A673 (cell line): Measurements from ENCODE around the gene TBX21. TPM values are rescaled to one million over a fixed set of nuclear protein-coding genes. Genes with fewer than 3 reads are reported as not detected.

Source experiments
- BruUV-seq: library from RNA; stranded (reverse); fragments of 400-500 nt; replicated peaks from 2 replicates; lab custom pipeline; 2021; lab: Mats Ljungman, UMichigan
- CTCF ChIA-PET: fragments of 300-600 bp; sonication (Branson Sonifier 250); formaldehyde crosslinking; loops from one replicate; lab custom pipeline; 2022; ENCODE audit warnings: antibody characterized with exemption; lab: Charles Lee
- POLR2A ChIA-PET: fragments of 300-600 bp; sonication (Branson Sonifier 250); formaldehyde crosslinking; loops from one replicate; lab custom pipeline; 2022; ENCODE audit warnings: antibody characterized with exemption; ENCODE audit not compliant: low non-redundant PET; lab: Charles Lee
- DNase-seq: peaks from one replicate; pipeline ENCODE4 v3.0.0-alpha.2; 2015; ENCODE audit warnings: low spot score
- H3K27ac ChIP-seq: fragments of 200-600 bp; sonication (generic); 2 replicates; pipeline ENCODE4 v1.5.1; 2016; ENCODE audit warnings: mixed run types, low read depth, mild to moderate bottlenecking, mixed read lengths, antibody characterized with exemption, low read length; ENCODE audit not compliant: poor library complexity, severe bottlenecking
- H3K27me3 ChIP-seq: fragments of 200-600 bp; sonication (generic); replicated peaks from 2 replicates; pipeline ENCODE4 v1.6.1; 2017; ENCODE audit warnings: mixed run types, low read depth, mild to moderate bottlenecking, mixed read lengths, antibody characterized with exemption, low read length; ENCODE audit not compliant: insufficient read depth, poor library complexity
- H3K36me3 ChIP-seq: fragments of 200-600 bp; sonication (generic); 2 replicates; pipeline ENCODE4 v1.6.1; 2016; ENCODE audit warnings: mixed run types, mild to moderate bottlenecking, mixed read lengths, antibody characterized with exemption, low read length; ENCODE audit not compliant: insufficient read depth, poor library complexity, severe bottlenecking
- H3K4me1 ChIP-seq: fragments of 200-600 bp; sonication (generic); 2 replicates; pipeline ENCODE4 v1.6.1; 2017; ENCODE audit warnings: mixed run types, mild to moderate bottlenecking, mixed read lengths, antibody characterized with exemption, low read length; ENCODE audit not compliant: insufficient read depth, poor library complexity, severe bottlenecking
- H3K4me3 ChIP-seq: fragments of 200-600 bp; sonication (generic); 2 replicates; pipeline ENCODE4 v1.5.1; 2016; ENCODE audit warnings: low read depth, mixed run types, mild to moderate bottlenecking, mixed read lengths, low read length; ENCODE audit not compliant: poor library complexity, severe bottlenecking
- H3K9me3 ChIP-seq: fragments of 200-600 bp; sonication (generic); 2 replicates; pipeline ENCODE4 v1.6.1; 2016; ENCODE audit warnings: mixed run types, low read depth, mild to moderate bottlenecking, mixed read lengths, antibody characterized with exemption, low read length; ENCODE audit not compliant: poor library complexity, severe bottlenecking
- EZH2 ChIP-seq: fragments of 200-600 bp; sonication (generic); IDR thresholded peaks from 2 replicates; pipeline ENCODE4 v1.6.1; 2017; ENCODE audit warnings: borderline replicate concordance, low read depth, mild to moderate bottlenecking, mixed read lengths, antibody characterized with exemption, low read length; ENCODE audit not compliant: poor library complexity, severe bottlenecking
- intact Hi-C: fragments of 100-400 bp; cut with micrococcal nuclease; formaldehyde crosslinking; loops from one replicate; pipeline ENCODE4 v1.10.0; 2022; ENCODE audit not compliant: unreplicated experiment
- total RNA-seq: library from RNA; stranded (reverse); gene quantifications from 2 replicates; pipeline ENCODE4 v1.2.3, GENCODE V29; 2021
- TF ChIP-seq, protein P1 (sequence below): fragments of 300-800, 200-600 bp; sonication (generic); conservative IDR thresholded peaks from 2 replicates; pipeline ENCODE4 v1.5.1; 2017; ENCODE audit warnings: low read depth, mild to moderate bottlenecking, antibody characterized with exemption, low read length, moderate library complexity, mixed read lengths

Gene TBX21
- total RNA-seq, 1 experiment from 2014 or later, result not detected

DNA sequence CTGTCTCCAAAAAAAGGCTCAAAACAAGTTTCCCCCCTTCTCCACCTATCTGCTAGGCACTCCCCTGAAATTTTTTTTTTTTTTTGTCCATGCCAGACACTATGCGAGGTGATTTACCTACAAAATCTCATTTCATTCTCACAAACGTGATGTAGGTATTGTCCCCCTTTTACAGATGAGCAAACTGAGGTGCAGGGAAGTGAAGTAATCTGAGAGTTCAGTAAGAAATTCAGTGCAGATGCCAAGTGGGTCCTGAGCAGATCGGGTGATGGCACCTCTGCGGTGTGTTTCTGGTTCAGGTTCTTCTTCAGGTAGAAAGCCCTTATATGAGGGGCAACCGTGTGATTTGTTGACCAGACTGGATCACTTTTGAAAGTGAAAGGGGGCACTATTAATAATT, 29.4 kb upstream of the TBX21 start:
- no peak overlapping the region for H3K4me3 ChIP-seq
- ChIA-PET POLR2A (no interaction called here), CTCF (no interaction called here)
- no peak for DNase-seq
- no TSS peak for BruUV-seq
- no peaks in the 10 kb centered on the region for H3K27me3 ChIP-seq
- H3K36me3 ChIP-seq, result peaks cover 4% of the 10 kb centered on the region
- intact Hi-C loops, result no loop called here
- no peaks in the 10 kb centered on the region for H3K9me3 ChIP-seq
- H3K27ac ChIP-seq, result no peak overlapping the region
- peaks cover 10% of the 10 kb centered on the region for H3K4me1 ChIP-seq
- TF ChIP-seq EZH2, result no peak
- TF ChIP-seq, protein P1, sequence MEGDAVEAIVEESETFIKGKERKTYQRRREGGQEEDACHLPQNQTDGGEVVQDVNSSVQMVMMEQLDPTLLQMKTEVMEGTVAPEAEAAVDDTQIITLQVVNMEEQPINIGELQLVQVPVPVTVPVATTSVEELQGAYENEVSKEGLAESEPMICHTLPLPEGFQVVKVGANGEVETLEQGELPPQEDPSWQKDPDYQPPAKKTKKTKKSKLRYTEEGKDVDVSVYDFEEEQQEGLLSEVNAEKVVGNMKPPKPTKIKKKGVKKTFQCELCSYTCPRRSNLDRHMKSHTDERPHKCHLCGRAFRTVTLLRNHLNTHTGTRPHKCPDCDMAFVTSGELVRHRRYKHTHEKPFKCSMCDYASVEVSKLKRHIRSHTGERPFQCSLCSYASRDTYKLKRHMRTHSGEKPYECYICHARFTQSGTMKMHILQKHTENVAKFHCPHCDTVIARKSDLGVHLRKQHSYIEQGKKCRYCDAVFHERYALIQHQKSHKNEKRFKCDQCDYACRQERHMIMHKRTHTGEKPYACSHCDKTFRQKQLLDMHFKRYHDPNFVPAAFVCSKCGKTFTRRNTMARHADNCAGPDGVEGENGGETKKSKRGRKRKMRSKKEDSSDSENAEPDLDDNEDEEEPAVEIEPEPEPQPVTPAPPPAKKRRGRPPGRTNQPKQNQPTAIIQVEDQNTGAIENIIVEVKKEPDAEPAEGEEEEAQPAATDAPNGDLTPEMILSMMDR, result no peak

DNA sequence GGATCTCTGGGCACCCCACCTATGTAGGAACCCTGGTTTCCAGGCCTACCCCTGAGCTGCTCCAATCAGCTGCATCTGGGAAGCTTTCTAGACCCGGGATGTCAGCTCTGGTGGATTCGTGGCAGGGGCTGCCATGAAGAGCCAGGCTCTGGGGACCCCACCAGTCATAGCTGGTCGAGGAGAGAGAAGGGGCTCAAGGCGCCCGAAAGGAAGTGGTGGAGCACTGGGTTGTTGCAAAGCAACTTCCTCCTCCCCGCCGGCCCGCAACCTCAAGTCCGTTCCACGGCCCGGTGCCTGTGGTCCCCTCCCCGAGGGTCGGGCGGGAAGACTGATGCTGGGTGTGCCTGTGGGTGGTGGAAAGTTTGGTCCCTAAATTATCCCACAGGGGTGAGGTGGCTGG, 28.9 kb upstream of the TBX21 start:
- H3K27me3 ChIP-seq, result no peaks in the 10 kb centered on the region
- H3K27ac ChIP-seq, result no peak overlapping the region
- no peak for TF ChIP-seq EZH2
- TF ChIP-seq, protein P1, result no peak
- CTCF ChIA-PET, result no interaction called here
- POLR2A ChIA-PET, result no interaction called here
- peaks cover 4% of the 10 kb centered on the region for H3K36me3 ChIP-seq
- DNase-seq, result no peak
- H3K4me3 ChIP-seq, result no peak overlapping the region
- no peaks in the 10 kb centered on the region for H3K9me3 ChIP-seq
- no TSS peak for BruUV-seq
- intact Hi-C loops, result no loop called here
- H3K4me1 ChIP-seq, result peaks cover 10% of the 10 kb centered on the region

DNA sequence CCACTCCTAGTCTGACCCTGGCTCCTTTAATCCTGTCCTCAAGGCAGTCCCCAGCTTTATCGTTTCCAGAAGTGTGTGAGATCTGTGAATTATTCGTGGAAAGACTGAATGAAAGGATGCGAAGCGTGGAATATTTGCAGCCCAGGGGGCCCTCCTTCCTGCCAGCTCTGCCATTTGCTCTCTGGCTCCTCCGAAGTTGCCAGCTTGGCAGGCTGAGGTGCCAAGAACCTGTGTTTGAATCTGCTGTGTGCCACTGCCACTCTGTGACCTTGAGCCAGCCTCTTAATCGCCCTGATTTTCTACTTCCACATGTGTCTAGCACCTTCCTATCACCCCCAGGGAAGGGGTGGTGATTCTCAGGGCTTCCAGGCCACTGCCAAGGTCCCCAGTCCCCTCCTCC, 28.3 kb upstream of the TBX21 start:
- CTCF ChIA-PET, result no interaction called here
- POLR2A ChIA-PET, result no interaction called here
- no peak overlapping the region for H3K27ac ChIP-seq

More for the DNA sequence above, 28.3 kb upstream of the TBX21 start:
- peaks cover 10% of the 10 kb centered on the region for H3K4me1 ChIP-seq
- DNase-seq, result no peak
- no peaks in the 10 kb centered on the region for H3K9me3 ChIP-seq
- intact Hi-C loops, result no loop called here
- no peaks in the 10 kb centered on the region for H3K36me3 ChIP-seq
- H3K4me3 ChIP-seq, result no peak overlapping the region
- no peaks in the 10 kb centered on the region for H3K27me3 ChIP-seq
- no TSS peak for BruUV-seq
- TF ChIP-seq EZH2, result no peak
- TF ChIP-seq, protein P1, result no peak
